Coronary artery (tissue), 2 donors: ENCODE results near the gene EXOC6B.

ENCODE experiments used
- DNase-seq: peaks from one replicate; pipeline ENCODE4 v3.0.0-alpha.2; 2017; ENCODE audit warnings: low spot score
- H3K27ac ChIP-seq, 2 donors: fragments of 200-600 bp; sonication (generic); one replicate each; pipeline ENCODE4 v1.5.1; 2016 to 2019
- H3K4me3 ChIP-seq: fragments of 200-600 bp; sonication (generic); 2 replicates; pipeline ENCODE4 v1.5.1; 2016; ENCODE audit warnings: mild to moderate bottlenecking, moderate library complexity
- CTCF ChIP-seq: fragments of 200-600 bp; sonication (generic); IDR thresholded peaks from one replicate; pipeline ENCODE4 v1.5.1; 2019; ENCODE audit warnings: antibody characterized with exemption

The EXOC6B gene

DNA sequence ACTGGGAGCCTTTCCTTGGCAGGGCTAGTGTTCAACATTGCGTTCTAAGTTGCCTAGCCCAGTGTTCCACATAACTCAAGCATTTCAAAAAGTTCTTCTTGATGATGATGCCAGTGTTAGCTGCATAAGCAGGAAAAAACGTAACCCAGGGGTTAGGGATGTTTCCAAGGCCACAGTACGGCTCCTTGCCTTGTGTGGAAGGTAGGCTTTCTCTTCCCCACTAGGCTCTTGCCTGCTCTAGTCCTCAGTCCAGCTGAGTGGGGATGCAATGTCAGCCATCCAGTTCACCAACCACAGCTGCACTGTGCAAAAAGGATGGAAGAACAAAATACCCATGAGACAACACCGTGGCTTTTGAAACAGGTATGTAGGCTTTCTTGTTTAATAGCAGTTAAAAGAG, 650.2 kb downstream of the EXOC6B start:
- no peak overlapping the region for H3K27ac ChIP-seq
- DNase-seq = no peak
- no peak overlapping the region for H3K4me3 ChIP-seq
- no peak for TF ChIP-seq CTCF

GRCh38 chr2:72173640-72174321, 652.1 kb downstream of the EXOC6B start:
- TF ChIP-seq CTCF = no peak
- no peak for DNase-seq

DNA sequence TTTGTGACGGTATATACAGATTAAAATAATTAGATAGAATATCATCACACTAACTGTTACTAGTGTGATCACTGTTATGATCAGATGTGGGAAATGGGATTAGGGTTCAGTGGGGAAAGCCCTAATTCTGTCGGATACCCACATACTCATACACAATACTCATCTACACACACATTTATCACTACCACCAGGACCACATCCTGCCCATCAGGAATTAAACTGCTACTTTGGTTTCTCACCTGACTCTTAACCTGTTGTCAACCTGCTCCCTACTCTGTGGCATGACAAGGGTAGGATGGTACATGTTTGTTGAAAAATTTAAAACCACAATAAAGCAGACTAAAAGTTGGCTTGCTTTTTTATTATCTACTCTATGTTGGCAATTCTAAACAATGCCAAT, 653.4 kb downstream of the EXOC6B start:
- TF ChIP-seq CTCF = no peak
- DNase-seq = no peak
- H3K4me3 ChIP-seq = no peak overlapping the region
- H3K27ac ChIP-seq = no peak overlapping the region

More at GRCh38 chr2:72173640-72174321, 652.1 kb downstream of the EXOC6B start:
- no peak overlapping the region for H3K4me3 ChIP-seq
- no peak overlapping the region for H3K27ac ChIP-seq

DNA sequence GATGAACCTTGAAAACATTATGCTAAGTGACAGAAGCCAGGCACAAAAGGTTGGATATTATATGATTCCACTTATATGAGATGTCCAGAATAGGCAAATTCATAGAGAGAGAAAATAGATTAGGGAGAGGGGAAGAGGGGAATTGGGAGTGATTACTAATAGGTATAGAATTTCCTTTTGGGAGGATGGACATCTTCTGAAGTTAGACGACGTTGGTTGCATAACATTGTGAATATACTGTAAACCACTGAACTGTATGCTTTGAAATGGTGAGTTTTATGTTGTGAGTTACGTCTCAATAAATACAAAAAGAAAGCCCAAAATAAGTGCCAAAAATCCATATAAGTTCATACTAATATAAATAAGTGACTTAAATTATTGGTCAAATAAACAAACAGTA, 659.6 kb downstream of the EXOC6B start:
- DNase-seq = no peak
- TF ChIP-seq CTCF = no peak
- no peak overlapping the region for H3K4me3 ChIP-seq
- no peak overlapping the region for H3K27ac ChIP-seq

- H3K4me3 ChIP-seq = no peak overlapping the region
- TF ChIP-seq CTCF = no peak
- no peak overlapping the region for H3K27ac ChIP-seq
- DNase-seq = no peak
Observed at GRCh38 chr2:72165792-72166191, 660.0 kb downstream of the EXOC6B start.

- DNase-seq = no peak
- no peak for TF ChIP-seq CTCF
- H3K4me3 ChIP-seq = no peak overlapping the region
- H3K27ac ChIP-seq = no peak overlapping the region
Observed at GRCh38 chr2:72162574-72162973, 663.3 kb downstream of the EXOC6B start.

- Histone ChIP-seq H3K27ac (no peak overlapping the region), H3K4me3 (no peak overlapping the region)
- TF ChIP-seq CTCF = no peak
- DNase-seq = no peak
Observed at GRCh38 chr2:72159211-72159993, 666.4 kb downstream of the EXOC6B start.
